Fibroblast of lung (primary cell): ENCODE results near the gene ARHGAP10.

Experiments
- CTCF ChIP-seq, 2 donors: IDR thresholded peaks in 1 of 2; conservative IDR thresholded peaks in 1 of 2; 1 replicate in 1 of 2; 2 replicates in 1 of 2; pipeline ENCODE4 v1.5.1; 2011 to 2012; ENCODE audit warnings: low read length in 2 of 2, control low read depth in 1 of 2, inconsistent platforms in 1 of 2, low read depth in 1 of 2, mild to moderate bottlenecking in 1 of 2
- EZH2 ChIP-seq: IDR thresholded peaks from 2 replicates; pipeline ENCODE4 v1.5.1; 2012; ENCODE audit warnings: low read length, control low read depth, mild to moderate bottlenecking; ENCODE audit errors: missing control alignments

GRCh38 chr4:148118179-148118578 is 386.3 kb downstream of the ARHGAP10 start:
- no peak for TF ChIP-seq CTCF (conservative IDR thresholded peaks at IDR 0.05 in 1 of 2, IDR thresholded peaks at IDR 0.05 in 1 of 2; ENCODE audit: low read depth in 1 of 2, low read length in 2 of 2)
- TF ChIP-seq EZH2 = no peak
